ENCODE results near the gene TULP3.

- TF ChIP-seq, protein P1, sequence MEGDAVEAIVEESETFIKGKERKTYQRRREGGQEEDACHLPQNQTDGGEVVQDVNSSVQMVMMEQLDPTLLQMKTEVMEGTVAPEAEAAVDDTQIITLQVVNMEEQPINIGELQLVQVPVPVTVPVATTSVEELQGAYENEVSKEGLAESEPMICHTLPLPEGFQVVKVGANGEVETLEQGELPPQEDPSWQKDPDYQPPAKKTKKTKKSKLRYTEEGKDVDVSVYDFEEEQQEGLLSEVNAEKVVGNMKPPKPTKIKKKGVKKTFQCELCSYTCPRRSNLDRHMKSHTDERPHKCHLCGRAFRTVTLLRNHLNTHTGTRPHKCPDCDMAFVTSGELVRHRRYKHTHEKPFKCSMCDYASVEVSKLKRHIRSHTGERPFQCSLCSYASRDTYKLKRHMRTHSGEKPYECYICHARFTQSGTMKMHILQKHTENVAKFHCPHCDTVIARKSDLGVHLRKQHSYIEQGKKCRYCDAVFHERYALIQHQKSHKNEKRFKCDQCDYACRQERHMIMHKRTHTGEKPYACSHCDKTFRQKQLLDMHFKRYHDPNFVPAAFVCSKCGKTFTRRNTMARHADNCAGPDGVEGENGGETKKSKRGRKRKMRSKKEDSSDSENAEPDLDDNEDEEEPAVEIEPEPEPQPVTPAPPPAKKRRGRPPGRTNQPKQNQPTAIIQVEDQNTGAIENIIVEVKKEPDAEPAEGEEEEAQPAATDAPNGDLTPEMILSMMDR (IDR thresholded peaks at IDR 0.05) = no peak
- TF ChIP-seq POLR2A (IDR thresholded peaks at IDR 0.05) = no peak
Observed at GRCh38 chr12:2960996-2961616, 70.4 kb downstream of the TULP3 start.
